HL-60/S4 (cell line): Measurements from ENCODE around the gene NEK5.
"Not testable (repeated sequence)": the region's sequence is repeated elsewhere in the genome, so short reads cannot be mapped to it uniquely, and the experiment has no call there.

Experiments
- in situ Hi-C: fragments of 300-500 bp; cut with MboI; formaldehyde crosslinking; loops from 2 replicates; pipeline ENCODE4 v1.14.3; 2022; ENCODE audit warnings: low sequenced_read_pairs

The NEK5 gene

GRCh38 chr13:52084981-52085380 is 43.9 kb downstream of the NEK5 start:
- in situ Hi-C loops, result not testable (repeated sequence)

- in situ Hi-C loops, result no loop called here
Measured at GRCh38 chr13:52082601-52083000, 46.3 kb downstream of the NEK5 start.

GRCh38 chr13:52079891-52080290 is 49.0 kb downstream of the NEK5 start:
- in situ Hi-C loops, result not testable (repeated sequence)

- in situ Hi-C loops, result no loop called here
Measured at GRCh38 chr13:52070929-52071523, 57.8 kb downstream of the NEK5 start.

- in situ Hi-C loops, result no loop called here
Measured at GRCh38 chr13:52067237-52067636, 61.6 kb downstream of the NEK5 start.

GRCh38 chr13:52061587-52061986 is 67.3 kb downstream of the NEK5 start:
- in situ Hi-C loops, result no loop called here

DNA sequence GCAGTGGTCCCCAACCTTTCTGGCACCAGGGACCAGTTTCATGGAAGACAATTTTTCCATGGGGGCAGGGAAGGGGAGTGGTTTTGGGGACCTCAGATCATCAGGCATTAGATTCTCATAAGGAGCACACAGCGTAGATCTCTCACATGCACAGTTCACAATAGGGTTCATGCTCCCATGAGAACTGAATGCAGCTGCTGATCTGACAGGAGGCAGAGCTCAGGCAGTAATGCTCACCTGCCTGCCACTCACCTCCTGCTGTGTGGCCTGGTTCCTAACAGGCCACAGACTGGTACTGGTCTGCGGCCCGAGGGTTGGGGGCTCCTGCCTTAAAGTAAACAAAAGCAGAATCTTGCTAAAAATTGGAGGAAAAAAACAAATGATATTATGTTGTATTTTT is 67.8 kb downstream of the NEK5 start:
- in situ Hi-C loops, result not testable (repeated sequence)

- in situ Hi-C loops, result no loop called here
Measured at GRCh38 chr13:52053460-52053859, 75.4 kb downstream of the NEK5 start.

- in situ Hi-C loops, result no loop called here
Measured at GRCh38 chr13:52051400-52051799, 77.5 kb downstream of the NEK5 start.

- in situ Hi-C loops, result no loop called here
Measured at GRCh38 chr13:52048516-52048915, 80.4 kb downstream of the NEK5 start.

DNA sequence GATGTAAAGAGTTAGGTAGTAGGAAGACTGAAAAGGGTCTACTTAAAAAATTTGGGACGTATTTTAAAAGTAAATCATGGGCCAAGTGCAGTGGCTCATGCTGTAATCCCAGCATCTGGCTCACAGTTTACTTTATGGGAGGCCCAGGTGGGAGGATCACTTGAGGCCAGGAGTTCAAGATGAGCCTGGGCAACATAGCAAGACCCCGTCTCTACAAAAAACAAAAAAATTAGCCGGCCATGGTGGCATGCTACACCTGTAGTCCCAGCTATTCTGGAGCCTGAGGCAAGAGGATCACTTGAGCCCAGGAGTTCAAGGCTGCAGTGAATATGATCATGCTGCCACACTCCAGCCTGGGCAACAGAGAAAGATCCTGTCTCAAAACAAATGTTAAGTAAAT is 81.4 kb downstream of the NEK5 start:
- in situ Hi-C loops, result no loop called here

- in situ Hi-C loops, result no loop called here
Measured at GRCh38 chr13:52043675-52044074, 85.2 kb downstream of the NEK5 start.

DNA sequence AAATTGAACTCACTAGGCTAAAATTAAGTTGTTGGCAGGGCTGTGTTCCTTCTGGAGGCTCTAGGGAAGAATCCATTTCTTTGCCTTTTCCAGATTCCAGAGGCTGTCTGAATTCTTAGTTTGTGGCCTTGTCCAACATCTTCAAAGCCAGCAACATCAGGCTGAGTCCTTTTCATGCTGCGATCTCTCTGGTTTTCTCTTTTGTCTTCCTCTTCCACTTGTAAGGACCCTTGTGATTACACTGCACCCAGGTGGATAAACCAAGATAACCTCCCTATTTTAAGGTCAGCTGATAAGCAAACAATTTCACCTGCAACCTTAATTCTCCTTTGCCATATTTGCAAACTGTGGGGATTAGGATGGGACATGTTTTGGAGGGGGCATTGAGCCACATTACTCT is 92.8 kb downstream of the NEK5 start:
- in situ Hi-C loops, result no loop called here

GRCh38 chr13:52034616-52035226 is 94.2 kb downstream of the NEK5 start:
- in situ Hi-C loops, result no loop called here

GRCh38 chr13:52033039-52033438 is 95.8 kb downstream of the NEK5 start:
- in situ Hi-C loops, result no loop called here

DNA sequence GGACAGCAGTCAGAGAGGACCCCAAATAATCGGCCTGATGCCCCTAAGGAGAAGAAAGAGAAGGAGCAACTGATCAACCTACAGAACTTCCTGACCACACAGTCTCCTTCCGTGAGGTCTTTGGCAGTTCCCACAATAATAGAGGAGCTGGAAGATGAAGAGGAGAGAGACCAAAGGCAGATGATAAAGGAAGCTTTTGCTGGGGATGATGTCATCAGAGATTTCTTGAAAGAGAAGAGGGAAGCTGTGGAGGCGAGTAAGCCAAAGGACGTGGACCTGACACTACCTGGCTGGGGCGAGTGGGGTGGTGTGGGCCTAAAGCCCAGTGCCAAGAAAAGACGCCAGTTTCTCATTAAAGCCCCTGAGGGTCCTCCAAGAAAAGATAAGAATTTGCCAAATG is 98.5 kb downstream of the NEK5 start:
- in situ Hi-C loops, result not testable (repeated sequence)

- in situ Hi-C loops, result no loop called here
Measured at GRCh38 chr13:52029569-52029968, 99.3 kb downstream of the NEK5 start.

GRCh38 chr13:52027832-52028231 is 101.0 kb downstream of the NEK5 start:
- in situ Hi-C loops, result no loop called here

- in situ Hi-C loops, result no loop called here
Measured at GRCh38 chr13:52026246-52026626, 102.6 kb downstream of the NEK5 start.

DNA sequence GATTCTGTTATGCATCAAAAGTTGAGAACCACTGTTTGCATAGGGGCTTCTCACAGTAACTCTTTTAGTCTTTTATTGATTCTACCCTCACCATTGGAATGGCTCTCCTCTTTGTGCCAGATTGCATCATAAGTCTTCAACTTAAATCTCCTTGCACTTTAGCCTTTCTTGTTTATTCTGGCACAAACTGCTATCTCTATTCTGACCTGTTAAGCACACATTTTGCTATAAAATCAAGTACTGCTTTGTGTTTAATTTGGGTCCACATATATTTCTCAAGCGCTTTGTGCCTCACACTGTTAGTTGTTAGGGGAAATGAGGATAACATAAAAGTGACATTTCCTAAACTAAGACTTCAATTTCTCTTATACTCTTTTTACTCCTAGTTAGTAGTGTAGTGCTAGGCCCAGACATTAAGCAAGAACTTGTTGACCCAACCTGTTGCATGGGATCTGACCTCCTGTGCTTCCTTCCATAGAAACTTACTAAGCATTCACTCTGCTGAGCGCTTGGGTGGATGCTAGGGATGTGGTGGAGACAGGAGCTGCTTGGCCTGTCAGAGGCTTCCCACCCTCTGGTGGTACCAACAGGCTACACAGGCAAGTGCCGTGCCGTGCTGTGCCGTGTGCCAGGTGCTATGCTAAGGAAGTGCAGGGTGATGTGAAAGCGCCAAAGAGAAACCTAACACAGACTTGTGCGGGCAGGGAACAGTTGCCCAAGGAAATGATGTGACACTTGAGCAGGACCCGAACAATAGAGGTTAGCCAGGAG is 103.2 kb downstream of the NEK5 start:
- in situ Hi-C loops, result no loop called here

DNA sequence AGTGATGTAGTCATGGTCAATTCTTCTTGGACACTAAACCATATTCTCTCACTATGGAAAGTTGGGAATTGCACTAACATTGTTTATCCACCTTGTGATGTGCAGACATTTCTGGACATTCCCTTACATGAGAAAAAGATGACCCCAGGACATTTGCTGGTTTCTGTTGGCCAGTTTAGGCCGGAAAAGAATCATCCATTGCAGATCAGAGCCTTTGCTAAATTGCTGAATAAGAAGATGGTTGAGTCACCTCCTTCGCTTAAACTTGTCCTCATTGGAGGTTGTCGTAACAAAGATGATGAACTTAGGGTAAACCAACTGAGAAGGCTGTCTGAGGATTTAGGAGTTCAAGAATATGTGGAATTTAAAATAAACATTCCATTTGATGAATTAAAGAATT is 104.4 kb downstream of the NEK5 start, which contains the start of gene UTP14C:
Gene UTP14C (plus strand): TSS at position 211 of the 400 bp plus-strand sequence. CDS start 4,114 bp downstream, outside the sequence.
- in situ Hi-C loops, result no loop called here

GRCh38 chr13:52022356-52022755 is 106.5 kb downstream of the NEK5 start:
- in situ Hi-C loops, result no loop called here
